Calu3 (cell line): Measurements from ENCODE around the gene FBXO44. TPM values are rescaled to one million over a fixed set of nuclear protein-coding genes. Genes with fewer than 3 reads are reported as not detected.
A peak's percentile ranks its signal among the peaks of the same experiment; 100 is the strongest.

Experiments used
- BruUV-seq: library from RNA; stranded (reverse); fragments of 400-500 nt; replicated peaks from 2 replicates; lab custom pipeline; 2021; lab: Mats Ljungman, UMichigan
- CTCF ChIA-PET: fragments of 300-600 bp; sonication (Branson Sonifier 250); formaldehyde crosslinking; loops from one replicate; lab custom pipeline; 2022; ENCODE audit warnings: antibody characterized with exemption; lab: Charles Lee
- DNase-seq: peaks from one replicate; pipeline ENCODE4 v3.0.0; 2022
- H3K27ac Mint-ChIP-seq: one replicate; pipeline ENCODE4 v1.8.0; 2022; ENCODE audit warnings: mixed read lengths; ENCODE audit not compliant: unreplicated experiment
- H3K27me3 Mint-ChIP-seq: one replicate; pipeline ENCODE4 v1.8.0; 2022; ENCODE audit warnings: mixed read lengths; ENCODE audit not compliant: unreplicated experiment
- H3K36me3 Mint-ChIP-seq: one replicate; pipeline ENCODE4 v1.8.0; 2022; ENCODE audit warnings: mild to moderate bottlenecking, moderate library complexity, mixed read lengths; ENCODE audit not compliant: insufficient read depth, unreplicated experiment
- H3K4me1 Mint-ChIP-seq: one replicate; pipeline ENCODE4 v1.8.0; 2022; ENCODE audit warnings: mild to moderate bottlenecking, low read depth, mixed read lengths; ENCODE audit not compliant: unreplicated experiment
- H3K4me3 Mint-ChIP-seq: one replicate; pipeline ENCODE4 v1.8.0; 2022; ENCODE audit warnings: mild to moderate bottlenecking, low read depth, moderate library complexity, mixed read lengths; ENCODE audit not compliant: unreplicated experiment
- H3K9me3 Mint-ChIP-seq: one replicate; pipeline ENCODE4 v1.8.0; 2022; ENCODE audit warnings: low read depth, mixed read lengths; ENCODE audit not compliant: unreplicated experiment
- CTCF ChIP-seq: fragments of 200-600 bp; IDR thresholded peaks from one replicate; pipeline ENCODE4 v1.8.0; 2022; ENCODE audit warnings: antibody characterized with exemption; ENCODE audit not compliant: unreplicated experiment
- intact Hi-C: fragments of 100-400 bp; cut with micrococcal nuclease; formaldehyde crosslinking; loops from one replicate; pipeline ENCODE4 v1.10.0; 2022; ENCODE audit not compliant: unreplicated experiment
- total RNA-seq: library from RNA; stranded (reverse); gene quantifications from 2 replicates; pipeline ENCODE4 v1.2.3, GENCODE V29; 2022

Gene FBXO44
- total RNA-seq, 1 experiment from 2014 or later, result 9.8 TPM

DNA sequence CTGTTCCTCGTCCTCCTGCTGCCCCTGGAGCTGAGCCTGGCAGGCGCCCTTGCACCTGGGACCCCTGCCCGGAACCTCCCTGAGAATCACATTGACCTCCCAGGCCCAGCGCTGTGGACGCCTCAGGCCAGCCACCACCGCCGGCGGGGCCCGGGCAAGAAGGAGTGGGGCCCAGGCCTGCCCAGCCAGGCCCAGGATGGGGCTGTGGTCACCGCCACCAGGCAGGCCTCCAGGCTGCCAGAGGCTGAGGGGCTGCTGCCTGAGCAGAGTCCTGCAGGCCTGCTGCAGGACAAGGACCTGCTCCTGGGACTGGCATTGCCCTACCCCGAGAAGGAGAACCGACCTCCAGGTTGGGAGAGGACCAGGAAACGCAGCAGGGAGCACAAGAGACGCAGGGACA lies 51.6 kb downstream of the FBXO44 start:
- H3K4me3 Mint-ChIP-seq, result no peak overlapping the region
- H3K9me3 Mint-ChIP-seq, result no peaks in the 10 kb centered on the region
- CTCF ChIA-PET, result no interaction called here
- no peak for TF ChIP-seq CTCF
- no peak for DNase-seq
- H3K4me1 Mint-ChIP-seq, result peaks cover 7% of the 10 kb centered on the region
- intact Hi-C loops, result no loop called here
- H3K27ac Mint-ChIP-seq, result no peak overlapping the region
- peaks cover 4% of the 10 kb centered on the region for H3K36me3 Mint-ChIP-seq
- BruUV-seq, result no TSS peak
- peaks cover 20% of the 10 kb centered on the region for H3K27me3 Mint-ChIP-seq

DNA sequence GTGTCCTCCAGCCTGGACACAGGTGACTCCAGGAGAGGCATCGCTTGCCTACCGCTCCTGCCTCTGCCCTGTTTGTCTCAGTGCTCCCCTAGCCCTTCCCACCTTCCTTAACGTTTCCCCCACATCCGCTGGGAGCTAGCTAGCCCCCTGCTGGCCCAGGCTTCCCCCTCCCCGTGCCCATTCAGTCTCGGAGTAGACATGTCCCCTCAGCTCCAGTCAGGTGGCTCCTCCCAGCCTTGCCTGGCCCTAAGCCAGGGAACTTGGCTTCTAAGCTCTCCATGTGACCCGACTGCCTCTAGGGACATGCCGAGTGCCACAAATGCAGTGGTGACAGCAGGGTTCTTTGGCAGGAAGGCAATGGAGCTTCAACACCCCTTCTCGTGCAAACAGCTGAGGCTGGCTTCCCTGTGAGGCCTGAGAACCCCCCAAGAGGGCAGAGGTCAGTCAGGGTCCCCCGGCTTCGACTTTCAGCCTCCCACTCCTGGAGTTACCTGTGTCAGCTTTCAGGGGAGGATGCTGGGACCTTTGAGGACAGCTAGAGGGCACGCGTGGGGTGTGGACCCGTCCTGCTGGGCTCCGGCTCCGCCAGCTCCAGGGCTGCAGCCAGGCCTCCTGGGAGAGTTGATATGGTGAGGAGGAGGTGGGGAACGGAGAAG lies 53.1 kb downstream of the FBXO44 start:
- CTCF ChIA-PET, result interaction anchor here (1.0 to 1.5 kb wide), 2 partner anchors 12 to 44 kb away, joined by 5 to 8 read pairs; partner anchors contain the start of gene FBXO6
- peaks cover 7% of the 10 kb centered on the region for H3K4me1 Mint-ChIP-seq
- H3K4me3 Mint-ChIP-seq, result no peak overlapping the region
- no peaks in the 10 kb centered on the region for H3K9me3 Mint-ChIP-seq
- no TSS peak for BruUV-seq
- peak; percentile 56 for DNase-seq
- intact Hi-C loops, result no loop called here
- H3K27ac Mint-ChIP-seq, result no peak overlapping the region
- peaks cover 4% of the 10 kb centered on the region for H3K36me3 Mint-ChIP-seq
- no peak for TF ChIP-seq CTCF
- H3K27me3 Mint-ChIP-seq, result peaks cover 30% of the 10 kb centered on the region

- peaks cover 33% of the 10 kb centered on the region for H3K27me3 Mint-ChIP-seq
- DNase-seq, result no peak
- CTCF ChIA-PET, result interaction anchor here (0.6 to 1.5 kb wide), 2 partner anchors 23 to 45 kb away, joined by 5 to 8 read pairs; partner anchors contain the start of gene FBXO6
- H3K36me3 Mint-ChIP-seq, result peaks cover 4% of the 10 kb centered on the region
- no peak overlapping the region for H3K27ac Mint-ChIP-seq
- no peak overlapping the region for H3K4me3 Mint-ChIP-seq
- TF ChIP-seq CTCF, result no peak
- no TSS peak for BruUV-seq
- no peaks in the 10 kb centered on the region for H3K9me3 Mint-ChIP-seq
- H3K4me1 Mint-ChIP-seq, result peaks cover 7% of the 10 kb centered on the region
- intact Hi-C loops, result no loop called here
Observed at GRCh38 chr1:11708554-11709350, 54.1 kb downstream of the FBXO44 start.

GRCh38 chr1:11711490-11711889 lies 56.8 kb downstream of the FBXO44 start:
- Mint-ChIP-seq H3K4me3 (no peak overlapping the region), H3K9me3 (no peaks in the 10 kb centered on the region), H3K4me1 (peaks cover 7% of the 10 kb centered on the region), H3K27ac (no peak overlapping the region), H3K36me3 (no peaks in the 10 kb centered on the region), H3K27me3 (peaks cover 54% of the 10 kb centered on the region)
- CTCF ChIA-PET, result interaction anchor here (0.8 to 1.1 kb wide), 3 partner anchors 17 to 47 kb away, joined by 3 to 4 read pairs (median 3); partner anchors contain the start of gene FBXO6
- no peak for TF ChIP-seq CTCF
- intact Hi-C loops, result no loop called here
- no peak for DNase-seq
- BruUV-seq, result no TSS peak
